Measurements from ENCODE around the gene KDM7A.

- TF ChIP-seq CTCF (conservative IDR thresholded peaks at IDR 0.05): no peak
- TF ChIP-seq EZH2 (IDR thresholded peaks at IDR 0.05; ENCODE audit: low read depth): no peak
Measured at GRCh38 chr7:140203556-140203955, 26.8 kb upstream of the KDM7A start.

Measured in PC-9 (cell line).